Measurements from ENCODE around the gene LRRK1.

- TF ChIP-seq POLR2A (IDR thresholded peaks at IDR 0.05; ENCODE audit: low read depth, low read length) (no peak), POLR2AphosphoS5 (IDR thresholded peaks at IDR 0.05; ENCODE audit: low read depth, low read length) (no peak), TAF1 (IDR thresholded peaks at IDR 0.05; ENCODE audit: borderline replicate concordance, low read depth, low read length) (no peak)
These were observed 88.0 kb downstream of the LRRK1 start for GRCh38 chr15:101006931-101007691.
